HS-5 (cell line): ENCODE results near the gene INPP5K.
"Not testable (repeated sequence)": the region's sequence is repeated elsewhere in the genome, so short reads cannot be mapped to it uniquely, and the experiment has no call there.

Source experiments
- DNase-seq: peaks from one replicate; pipeline ENCODE4 v3.0.0-alpha.2; 2012; ENCODE audit warnings: low read depth

The INPP5K gene

DNA sequence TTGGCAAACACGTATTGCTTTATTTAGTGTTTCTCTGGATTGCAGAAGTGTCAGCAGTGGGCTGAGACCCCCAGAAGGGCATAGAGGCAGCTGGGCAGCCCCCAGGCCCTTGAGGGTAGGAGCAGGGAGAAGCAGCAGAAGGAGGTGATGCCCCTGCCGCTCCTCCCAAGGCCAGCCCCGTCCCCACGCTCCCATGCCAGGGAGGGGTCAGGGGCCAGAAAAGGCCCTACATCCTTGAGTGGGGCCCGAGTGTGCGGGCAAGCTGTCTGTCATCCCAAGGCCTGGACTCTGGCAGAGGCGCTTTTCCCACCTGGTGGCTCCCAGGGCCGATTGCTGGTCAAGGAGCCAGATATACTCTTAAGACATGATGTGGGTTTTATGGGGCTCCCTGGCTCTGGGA lies 52.2 kb downstream of the INPP5K start:
- DNase-seq = no peak

DNA sequence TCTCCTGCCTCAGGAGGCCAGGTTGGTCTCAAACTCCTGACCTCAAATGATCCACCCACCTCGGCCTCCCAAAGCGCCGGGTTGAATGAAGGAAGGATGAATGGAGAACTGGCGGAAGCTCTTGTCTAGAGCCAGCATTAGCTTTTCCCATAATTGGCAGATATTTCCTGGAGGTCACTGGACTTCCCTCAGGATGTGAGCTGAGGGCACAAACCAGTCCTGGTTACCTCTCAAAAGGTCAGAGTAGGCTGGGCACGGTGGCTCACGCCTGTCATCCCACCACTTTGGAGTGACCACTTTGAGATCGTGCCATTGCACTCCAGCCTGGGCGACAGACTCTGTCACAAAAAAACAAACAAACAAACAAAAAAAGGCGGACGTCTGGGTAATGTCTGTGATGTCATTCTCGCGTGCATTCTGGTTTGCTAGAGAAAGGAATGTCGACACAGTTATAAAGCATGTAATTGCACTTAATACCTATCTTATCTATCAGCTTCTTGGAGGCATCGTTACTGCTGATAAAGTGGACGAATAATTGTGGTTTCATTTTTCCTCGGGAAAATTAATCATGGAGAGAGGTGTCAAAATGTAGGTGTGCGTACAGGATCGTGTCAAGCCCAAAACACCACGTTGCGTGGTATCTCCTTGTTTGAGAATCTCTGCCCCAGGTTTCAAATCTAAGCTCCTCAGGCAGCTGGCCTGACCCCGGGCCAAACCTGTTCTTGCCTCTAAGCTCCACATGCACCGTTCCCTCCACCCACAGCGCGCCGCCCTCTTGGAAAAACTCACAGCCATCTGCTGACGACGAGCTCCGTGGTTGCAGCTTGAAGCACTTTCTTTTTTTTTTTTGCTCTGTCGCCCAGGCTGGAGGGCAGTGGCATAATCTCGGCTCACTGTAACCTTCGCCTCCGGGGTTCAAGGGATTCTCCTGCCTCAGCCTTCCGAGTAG lies 54.0 kb downstream of the INPP5K start:
- DNase-seq = no peak

DNA sequence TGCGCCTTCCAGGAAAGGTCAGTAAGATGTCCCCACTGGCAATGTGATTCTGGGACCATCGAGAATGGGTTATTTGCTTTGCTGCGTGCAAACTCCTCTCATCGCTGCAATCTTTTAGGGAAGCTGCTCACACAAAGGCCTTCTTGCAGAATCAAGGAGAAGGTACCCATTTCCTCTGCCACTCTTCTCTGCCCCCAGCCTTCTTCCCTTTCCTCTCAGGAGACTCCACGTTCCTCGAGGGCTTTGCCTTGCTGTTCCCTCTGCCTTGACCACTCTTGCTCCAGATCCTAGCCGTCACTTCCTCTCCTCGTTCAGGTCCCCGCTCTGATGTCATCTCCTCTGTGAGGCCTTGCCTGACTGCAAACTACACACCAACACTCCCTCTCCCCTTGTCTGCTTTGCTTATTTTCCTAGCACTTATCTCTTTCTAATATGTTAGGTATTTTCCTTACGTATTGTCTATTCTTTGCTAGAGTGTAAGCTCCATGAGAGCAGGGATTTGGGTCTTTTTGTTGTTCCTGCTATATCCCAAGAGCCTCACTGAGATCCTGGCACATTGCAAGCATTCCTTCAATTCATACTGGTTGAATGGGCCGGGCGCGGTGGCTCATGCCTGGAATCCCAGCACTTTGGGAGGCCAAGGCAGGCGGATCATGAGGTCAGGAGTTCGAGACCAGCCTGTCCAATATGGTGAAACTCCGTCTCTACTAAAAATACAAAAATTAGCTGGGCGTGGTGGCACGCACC lies 55.0 kb downstream of the INPP5K start:
- no peak for DNase-seq

DNA sequence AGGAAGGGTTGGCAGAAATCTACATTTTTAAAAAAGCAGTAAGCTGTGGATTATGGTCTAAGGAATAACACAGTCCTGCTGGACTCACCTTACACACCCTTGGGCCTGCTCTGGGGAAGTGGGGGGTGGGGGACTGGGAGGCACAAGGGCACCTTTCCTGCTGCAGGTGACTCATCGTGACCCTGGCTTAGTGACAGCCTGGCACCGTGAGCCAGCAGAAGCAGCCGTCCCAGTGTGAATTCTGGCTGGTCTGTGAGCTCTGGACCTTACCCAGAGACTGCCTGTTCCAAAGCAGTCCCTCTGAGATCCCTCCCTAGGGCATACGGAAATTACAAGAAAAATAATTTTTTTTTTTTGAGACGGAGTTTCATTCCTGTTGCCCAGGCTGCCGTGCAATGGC lies 56.2 kb downstream of the INPP5K start:
- DNase-seq = no peak

DNA sequence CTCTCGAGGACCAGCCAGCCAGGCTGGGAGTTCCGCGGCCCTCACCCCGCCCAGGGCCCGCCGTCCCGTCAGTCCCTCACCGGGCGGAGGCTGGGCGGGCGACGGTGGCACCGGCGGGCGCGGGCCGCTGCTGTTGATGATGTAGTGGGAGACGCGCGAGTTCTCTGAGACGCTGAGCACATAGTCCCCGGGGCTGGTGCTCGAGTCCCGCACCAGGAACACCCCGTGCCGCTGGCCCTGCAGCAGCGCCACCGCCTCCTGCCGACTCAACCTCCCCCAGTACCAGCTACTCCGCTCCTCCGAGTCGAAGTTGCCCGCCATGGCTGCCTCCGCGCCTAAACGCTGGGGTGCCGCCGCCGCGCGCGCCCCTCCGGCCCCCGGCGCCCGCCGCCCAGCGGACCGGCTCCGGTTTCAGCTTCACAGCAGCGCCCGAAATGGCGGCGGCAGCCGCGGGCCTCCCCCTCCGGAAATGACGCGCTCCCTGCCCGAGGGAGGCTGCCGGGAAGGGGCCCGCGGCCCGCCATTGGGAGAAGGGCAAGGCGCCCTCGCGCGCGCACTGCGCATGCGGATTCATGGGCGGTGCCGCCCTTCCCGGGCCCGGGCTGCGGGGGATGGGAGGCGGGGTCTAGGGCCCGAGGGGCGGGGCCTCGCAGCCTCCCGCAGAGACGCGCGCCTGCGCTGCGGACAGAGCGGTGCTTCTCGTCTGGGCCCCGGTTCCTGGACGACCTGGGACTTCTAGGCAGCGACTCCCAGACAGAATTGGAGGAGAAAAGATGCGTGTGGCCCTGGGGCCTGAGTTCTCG lies 60.4 kb downstream of the INPP5K start, which contains the start of gene CRK:
TSS of gene CRK (minus strand) at position 436 of the 803 bp plus-strand sequence. CDS start at position 321, 115 bp downstream.
- peak; percentile 71 for DNase-seq

DNA sequence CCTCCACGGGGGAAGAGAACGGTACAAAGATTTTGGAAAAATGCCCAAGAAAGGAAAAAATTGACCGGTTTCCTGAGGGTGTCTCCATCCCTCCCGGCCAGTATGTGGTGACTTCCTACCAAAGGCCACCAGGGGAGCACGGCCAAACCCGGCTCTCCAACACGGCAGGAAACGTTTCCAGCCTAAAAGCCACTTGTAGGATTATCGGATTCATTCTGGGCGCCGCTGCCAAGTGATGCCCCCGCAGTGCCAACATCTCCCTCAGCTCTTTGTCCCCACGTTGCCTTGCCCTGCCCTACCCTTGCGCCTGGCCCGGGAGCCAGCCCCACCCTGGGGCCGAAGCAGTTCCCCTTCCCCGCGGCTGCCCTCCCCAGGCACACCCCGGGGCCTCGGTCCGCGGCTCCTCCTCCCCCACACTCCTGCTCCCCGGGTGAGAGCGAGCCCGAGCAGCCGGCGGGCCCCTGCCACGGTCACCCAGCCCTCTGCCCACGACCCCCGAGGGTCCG lies 61.1 kb downstream of the INPP5K start:
- DNase-seq = peak; percentile 53

DNA sequence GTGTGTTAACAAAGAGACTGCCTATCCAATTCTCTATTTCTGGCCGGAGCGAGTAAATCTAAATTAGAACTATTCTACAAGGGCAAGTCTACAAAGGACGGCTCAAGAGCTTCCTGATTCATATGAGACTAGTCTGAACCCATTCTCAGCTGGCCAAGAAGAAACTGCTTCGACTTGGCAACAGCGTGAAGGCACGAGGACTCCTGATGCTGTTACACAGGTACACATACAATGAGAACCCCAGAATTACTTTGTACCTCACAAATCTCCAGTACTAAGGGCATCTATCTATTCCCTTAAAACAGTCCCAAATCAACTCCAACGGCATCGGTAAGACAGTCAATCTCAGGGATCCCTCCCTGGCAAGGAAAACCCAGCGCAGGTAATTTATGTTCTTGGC lies 61.9 kb downstream of the INPP5K start:
- DNase-seq = no peak

DNA sequence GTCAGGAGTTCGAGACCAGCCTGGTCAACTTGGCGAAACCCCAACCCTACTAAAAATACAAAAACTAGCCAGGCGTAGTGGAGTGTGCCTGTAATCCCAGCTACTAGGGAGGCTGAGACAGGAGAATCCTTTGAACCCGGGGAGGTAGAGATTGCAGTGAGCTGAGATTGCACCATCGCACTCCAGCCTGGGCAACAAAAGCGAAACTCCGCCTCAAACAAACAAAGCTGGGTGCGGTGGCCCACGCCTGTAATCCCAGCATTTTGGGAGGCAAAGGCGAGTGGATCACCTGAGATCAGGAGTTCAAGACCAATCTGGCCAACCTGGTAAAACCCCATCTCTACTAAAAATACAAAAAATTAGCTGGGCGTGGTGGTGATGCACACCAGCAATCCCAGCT lies 62.7 kb downstream of the INPP5K start:
- not testable (repeated sequence) for DNase-seq

DNA sequence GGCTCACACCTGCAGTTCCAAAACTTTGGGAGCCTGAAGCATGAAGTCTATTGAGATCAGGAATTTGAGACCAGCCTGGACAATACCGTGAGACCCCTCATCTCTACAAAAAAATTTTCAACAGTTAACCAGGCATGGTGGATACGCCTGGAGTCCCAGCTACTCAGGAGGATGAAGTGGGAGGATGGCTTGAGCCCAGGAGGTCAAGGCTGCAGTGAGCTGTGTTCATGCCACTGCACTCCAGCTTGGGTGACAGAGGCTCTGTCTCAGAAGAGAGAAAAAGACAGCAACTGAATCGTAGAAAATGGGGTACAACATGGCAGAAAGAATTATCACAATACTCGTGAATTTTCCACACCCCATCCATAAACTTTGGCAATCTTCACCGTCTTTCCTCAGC lies 63.6 kb downstream of the INPP5K start:
- DNase-seq = no peak

DNA sequence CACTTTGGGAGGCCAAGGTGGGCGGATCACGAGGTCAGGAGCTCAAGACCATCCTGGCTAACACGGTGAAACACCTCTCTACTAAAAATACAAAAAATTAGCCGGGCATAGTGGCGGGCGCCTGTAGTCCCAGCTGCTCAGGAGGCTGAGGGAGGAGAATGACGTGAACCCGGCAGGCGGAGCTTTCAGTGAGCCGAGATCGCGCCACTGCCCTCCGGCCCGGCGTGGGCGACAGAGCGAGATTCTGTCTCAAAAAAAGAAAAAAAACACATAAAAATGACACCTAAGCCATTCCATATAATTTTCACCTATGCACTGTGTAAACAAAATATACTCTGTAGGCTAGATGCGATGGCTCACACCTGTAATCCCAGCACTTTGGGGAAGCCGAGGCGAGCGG lies 66.2 kb downstream of the INPP5K start:
- DNase-seq = not testable (repeated sequence)

DNA sequence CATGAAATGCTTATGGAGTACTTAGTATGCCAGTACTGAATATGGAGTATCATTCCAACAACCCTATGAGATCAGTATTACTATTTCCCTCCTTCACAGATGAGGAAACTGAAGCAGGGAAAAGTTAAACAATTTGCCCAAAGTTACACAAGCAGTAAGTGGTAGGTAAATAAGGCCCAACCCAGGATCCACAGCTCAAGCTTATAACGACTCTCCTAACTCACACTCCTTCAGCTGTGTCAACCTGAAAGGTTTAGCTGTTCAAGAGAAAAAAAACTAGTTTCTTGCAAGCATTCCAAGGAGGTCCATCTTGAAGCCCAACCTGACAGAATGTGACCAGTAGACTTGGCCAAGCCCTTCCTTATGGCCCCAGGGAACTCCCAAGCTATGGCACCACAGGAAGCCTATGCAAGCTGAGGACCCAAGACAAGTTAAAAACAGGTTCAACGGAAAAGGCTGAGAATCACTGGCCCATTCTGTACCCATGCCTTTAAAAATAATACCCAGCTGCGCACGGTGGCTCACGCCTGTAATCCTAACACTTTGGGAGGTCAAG lies 66.9 kb downstream of the INPP5K start:
- DNase-seq = no peak

DNA sequence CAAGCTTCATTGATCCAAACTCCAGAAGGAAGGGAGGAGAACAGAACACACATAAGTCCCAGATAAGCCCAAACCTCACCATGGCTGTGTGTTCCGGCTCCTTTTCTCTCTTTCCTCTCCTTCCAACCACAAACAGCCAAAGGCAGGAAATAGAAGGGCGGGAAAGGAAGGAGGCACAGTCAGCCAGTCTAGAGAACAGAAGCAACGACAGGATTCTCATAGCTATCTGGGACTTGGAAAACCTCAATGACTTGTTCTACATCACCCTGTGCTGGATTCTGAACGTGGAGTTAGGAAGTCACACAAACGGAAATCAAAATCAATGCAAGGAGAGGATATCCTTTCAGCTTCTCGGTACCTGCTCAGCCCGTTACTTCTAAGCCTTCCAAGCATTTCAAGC lies 69.4 kb downstream of the INPP5K start:
- DNase-seq = no peak

DNA sequence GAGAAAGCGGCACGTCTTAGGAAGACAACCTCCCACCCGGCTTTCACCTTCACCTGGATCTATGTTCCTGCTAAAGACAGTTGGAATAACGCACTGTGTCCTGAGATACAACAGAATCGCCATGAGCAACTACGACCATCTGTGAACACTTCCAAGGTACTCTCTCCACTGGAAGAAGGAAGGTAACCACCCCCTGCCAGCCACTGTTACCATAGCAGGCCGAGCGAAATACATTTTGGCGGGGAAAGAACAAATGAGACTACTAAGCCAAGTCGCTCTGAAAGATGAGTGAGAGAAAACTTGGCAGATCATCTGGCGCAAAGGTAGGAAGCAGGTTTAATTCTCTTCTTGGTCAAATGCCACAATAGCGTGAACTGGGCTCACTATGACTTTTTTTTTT lies 70.2 kb downstream of the INPP5K start:
- DNase-seq = no peak

DNA sequence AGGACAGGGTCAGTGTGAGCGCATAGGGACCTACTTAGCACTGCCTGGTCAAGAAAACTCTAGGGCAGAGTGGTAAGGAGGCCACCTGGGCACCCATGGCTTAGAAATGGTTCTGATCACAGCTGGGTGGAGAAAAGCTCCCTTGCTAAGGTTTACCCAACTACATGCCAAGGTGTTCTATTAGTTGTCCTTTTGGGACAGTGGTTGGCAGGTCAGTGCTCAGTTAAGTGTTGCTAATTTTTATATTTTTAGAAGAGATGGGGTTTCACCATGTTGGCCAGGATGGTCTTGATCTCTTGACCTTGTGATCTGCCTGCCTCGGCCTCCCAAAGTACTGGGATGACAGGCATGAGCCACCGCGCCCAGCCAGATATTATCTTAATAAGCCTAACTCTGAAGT lies 70.7 kb downstream of the INPP5K start:
- not testable (repeated sequence) for DNase-seq
